ENCODE measurements around the gene PSTPIP2.
"Not testable (repeated sequence)": the region's sequence is repeated elsewhere in the genome, so short reads cannot be mapped to it uniquely, and the experiment has no call there.

The PSTPIP2 gene, protein sequence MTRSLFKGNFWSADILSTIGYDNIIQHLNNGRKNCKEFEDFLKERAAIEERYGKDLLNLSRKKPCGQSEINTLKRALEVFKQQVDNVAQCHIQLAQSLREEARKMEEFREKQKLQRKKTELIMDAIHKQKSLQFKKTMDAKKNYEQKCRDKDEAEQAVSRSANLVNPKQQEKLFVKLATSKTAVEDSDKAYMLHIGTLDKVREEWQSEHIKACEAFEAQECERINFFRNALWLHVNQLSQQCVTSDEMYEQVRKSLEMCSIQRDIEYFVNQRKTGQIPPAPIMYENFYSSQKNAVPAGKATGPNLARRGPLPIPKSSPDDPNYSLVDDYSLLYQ

DNA sequence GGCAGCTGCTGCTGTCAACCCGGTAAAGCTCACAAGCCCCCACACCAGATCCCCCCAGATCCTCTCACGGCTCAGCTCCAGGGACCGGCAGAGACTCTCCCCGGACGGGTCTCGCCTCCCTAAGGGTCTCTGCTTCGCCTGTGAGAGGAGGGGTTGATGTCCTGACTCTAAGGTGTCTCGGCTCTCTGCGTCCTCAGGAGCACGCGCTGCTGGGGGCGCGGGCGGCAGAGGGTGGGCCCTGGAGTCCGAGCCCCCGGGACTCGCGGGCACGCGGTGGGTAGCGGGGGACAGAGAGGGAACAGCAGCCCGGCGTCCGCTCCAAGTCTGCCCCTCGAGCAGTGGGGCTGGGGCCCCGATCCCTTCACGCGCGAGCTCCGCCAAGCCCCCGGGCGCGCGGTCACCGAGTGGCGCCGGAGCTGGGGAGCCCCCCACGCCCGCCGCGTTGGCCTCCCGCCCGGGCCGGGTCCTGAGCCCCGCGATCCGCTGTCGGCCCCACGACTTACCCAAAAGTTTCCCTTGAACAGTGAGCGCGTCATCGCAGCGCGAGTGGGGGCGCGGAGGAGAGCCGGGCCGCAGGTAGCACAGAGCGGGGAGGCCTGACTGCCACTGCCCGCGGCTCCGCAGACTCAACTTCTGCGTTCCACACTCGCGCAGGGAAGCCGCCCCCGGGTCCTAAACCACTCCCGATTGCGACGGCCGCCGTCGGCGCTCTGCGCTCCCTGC lies at the start of gene PSTPIP2:
PSTPIP2 (minus strand) TSS at position 608 of the 723 bp plus-strand sequence; CDS start at position 536, 72 bp downstream.
- DNase-seq: no peak

DNA sequence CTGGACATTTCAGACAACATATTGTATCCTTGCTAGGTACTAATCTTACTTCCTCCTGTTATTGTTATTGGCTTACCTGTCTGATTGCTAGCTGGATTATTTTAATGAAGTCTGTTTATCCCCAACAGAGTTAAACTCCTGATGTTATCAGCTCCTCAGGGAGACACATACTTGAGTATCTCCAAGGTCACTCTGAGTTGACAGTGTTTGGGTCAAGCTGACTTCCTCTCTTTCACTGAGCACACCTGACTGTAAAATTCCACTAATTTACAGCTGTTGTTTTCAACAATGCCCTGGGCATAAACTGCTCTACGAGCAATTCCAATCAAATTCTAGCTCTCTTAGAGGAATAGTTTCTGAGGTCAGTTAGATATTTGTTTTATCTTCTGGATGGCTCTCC lies 41.7 kb upstream of the PSTPIP2 start:
- DNase-seq: no peak

DNA sequence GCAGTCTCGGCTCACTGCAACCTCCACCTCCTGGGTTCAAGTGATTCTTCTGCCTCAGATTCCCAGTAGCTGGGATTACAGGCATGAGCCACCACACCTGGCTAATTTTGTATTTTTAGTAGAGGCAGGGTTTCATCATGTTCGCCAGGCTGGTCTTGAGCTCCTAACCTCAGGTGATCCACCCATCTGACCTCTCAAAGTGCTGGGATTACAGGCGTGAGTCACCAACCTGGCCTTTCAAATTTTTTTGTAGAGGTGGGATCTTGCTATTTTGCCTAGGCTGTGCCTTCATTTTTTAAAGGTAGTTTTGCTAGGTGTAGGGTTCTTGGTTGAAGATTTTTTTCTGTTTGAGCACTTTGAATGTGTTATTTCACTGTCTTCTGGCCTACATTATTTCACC lies 38.3 kb upstream of the PSTPIP2 start:
- DNase-seq: no peak

DNA sequence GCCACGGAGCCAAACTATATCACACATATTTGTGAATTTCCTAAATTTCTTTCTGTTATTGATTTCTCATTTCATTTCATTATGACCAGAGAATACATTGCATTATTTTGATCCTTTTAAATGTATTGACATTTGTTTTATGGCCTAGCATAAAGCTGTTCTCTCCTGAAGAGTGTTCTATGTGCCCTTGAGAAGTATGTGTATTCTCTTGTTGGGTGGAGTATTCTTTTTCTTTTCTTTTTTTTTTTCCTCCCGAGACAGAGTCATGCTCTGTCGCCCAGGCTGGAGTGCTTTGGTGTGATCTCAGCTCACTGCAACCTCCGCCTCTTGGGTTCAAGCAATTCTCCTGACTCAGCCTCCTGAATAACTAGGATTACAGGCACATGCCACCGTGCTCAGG lies 37.3 kb upstream of the PSTPIP2 start:
- no peak for DNase-seq

DNA sequence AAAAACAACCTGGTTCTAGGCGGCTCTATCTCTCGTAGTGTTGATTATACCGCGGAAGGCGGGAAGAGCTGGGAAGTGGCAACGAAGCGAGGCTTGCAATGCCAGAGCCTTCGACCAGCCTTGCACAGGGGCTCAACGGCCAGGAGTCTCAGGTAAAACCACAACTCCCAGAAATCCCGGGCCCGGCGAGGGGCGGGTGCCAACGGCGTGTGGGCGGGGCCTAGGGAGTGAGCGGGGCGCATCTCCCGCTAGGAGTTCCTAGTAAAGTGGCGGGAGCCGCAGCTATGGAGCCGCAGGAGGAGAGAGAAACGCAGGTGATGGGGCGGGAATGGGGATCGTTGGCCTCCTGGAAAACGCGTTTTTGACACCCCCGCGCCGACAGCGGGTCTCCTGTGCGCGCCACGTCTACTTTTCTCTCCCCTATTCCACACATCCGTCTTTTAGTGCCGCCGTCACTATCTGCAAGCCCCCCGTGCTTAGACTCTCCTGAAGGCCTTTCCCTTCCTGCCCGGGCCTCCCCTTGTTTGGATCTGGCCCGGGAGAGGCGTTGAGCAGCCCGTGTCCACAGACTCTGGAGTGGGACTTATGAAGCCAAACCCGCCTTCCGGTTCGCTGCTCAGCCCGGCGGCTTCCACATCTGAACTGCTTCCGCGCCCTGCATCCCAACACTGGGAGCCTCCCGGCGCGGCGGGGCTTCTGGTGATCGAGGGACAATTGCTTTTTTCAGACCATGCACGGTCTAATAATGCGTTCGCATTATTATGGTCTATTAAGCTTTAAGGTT lies 32.3 kb upstream of the PSTPIP2 start, which contains the start of gene HAUS1:
HAUS1 (plus strand) TSS at position 258 of the 784 bp plus-strand sequence; CDS start at position 285, 27 bp downstream.
- peak; percentile 51 for DNase-seq

DNA sequence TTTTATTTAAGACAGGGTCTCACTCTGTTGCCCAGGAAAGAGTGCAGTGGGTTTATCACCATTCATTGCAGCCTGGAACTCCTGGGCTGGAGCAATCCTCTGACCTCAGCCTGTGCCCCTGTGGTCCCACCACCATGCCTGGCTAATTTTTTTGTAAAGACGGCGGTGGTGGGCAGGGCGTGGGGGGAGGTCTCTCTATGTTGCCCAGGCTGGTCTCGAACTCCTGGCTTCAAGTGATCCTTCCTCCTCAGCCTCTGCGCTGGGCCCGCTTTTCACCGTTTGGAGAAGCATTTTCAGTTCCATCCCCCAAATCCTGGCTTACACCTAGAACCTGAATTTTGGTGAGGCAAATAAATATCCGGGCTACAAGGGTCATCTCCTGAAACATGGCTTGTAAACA lies 27.4 kb upstream of the PSTPIP2 start:
- DNase-seq: no peak

DNA sequence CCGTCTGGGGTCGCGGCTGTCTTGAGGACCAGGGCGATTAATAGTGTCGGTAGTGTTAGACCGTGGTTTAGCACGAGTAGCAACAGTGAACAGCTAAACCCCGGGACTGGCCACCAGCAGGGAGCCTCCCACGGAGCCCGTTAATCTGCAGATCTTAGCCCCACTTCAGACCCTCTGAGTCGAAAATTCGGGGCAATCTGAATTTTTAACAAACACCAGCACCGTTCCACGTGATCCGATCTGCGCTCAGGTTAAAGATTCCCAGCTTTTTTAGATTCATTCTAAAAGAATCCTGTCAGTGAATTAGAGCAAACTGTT lies 26.5 kb upstream of the PSTPIP2 start:
- no peak for DNase-seq

DNA sequence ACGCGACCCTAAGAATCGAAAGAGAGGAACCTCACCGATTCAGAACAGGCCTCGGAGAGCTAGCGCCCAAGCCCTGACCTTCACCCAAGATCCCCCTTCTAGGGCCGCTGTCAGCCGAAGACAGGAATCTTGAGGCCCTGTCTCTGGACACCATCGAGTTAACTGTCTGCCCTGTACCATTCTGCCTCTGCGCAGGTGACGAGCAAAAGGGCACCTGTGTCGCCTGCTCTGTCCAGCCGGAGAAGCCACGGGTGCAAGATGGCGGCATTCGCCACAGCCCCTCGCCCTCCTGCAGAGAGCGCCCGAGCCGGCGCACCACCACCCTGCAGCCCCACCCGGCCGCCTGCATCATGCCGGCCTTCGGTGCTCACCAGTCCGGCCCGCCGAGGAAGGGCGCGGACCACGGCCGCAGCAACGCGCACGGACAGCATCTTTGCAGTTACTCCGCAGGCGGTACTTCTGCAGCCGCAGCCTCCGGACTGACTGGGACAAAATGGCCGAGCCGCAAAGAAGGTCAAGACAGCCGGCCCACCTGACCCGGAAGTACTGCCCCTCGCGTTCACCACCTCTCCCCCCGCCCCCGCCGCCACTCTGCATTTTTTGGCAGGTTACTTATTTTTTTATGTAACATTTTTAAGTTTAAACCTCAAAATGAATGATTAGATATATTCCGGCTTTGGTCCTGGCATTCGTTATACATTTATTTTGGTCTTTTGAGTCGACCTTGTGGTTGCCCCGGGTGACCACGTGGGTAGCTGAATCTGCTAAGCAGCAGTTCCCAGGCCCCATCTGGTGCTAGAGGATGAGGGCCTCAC lies 25.9 kb upstream of the PSTPIP2 start, which contains the start of gene ATP5F1A:
ATP5F1A (minus strand) TSS at position 496 of the 815 bp plus-strand sequence; CDS start at position 431, 65 bp downstream.
- DNase-seq: no peak

DNA sequence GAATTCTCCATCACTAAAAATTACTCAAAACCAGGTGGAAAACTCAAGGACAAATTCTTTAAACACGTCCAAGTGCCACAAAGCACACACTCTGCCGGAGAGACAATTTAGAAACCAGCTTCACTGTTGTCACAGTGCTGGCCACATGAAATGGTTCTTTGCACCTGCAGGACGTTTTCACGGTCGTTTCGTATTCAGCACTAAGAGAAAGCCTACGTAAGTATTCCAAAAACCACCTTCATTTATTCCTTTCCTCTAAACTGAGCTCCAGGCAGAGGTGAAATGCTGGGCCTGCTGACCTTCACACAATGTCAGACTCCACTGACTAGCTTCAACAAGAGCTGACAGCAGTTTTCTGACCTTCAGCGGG lies 25.4 kb upstream of the PSTPIP2 start:
- DNase-seq: no peak

DNA sequence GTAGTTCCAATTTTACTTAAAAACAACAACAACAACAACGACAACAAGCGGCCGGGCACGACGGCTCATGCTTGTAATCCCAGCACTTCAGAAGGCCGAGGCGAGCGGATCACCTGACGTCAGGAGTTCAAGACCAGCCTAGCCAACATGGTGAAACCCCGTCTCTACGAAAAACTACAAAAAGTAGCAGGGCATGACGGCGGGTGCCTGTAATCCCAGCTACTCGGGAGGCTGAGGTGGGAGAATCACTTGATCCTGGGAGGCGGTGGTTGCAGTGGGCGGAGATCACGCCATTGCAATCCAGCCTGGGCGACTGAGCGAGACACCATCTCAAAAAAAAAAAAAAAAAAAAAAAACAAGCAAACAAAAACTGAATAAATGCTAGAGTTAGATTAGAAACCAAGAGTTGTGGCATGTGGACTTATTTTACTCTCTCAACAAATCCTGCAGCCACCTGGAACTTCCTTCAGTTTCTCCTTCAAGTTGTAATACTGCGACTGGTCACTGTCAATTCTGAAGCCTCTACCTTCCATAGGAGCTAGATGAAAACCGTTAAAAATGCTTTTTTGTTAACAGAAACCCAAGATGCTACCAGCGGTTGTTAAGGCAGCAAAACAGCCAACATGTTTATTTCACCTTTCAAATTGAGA lies 24.7 kb upstream of the PSTPIP2 start:
- DNase-seq: no peak

DNA sequence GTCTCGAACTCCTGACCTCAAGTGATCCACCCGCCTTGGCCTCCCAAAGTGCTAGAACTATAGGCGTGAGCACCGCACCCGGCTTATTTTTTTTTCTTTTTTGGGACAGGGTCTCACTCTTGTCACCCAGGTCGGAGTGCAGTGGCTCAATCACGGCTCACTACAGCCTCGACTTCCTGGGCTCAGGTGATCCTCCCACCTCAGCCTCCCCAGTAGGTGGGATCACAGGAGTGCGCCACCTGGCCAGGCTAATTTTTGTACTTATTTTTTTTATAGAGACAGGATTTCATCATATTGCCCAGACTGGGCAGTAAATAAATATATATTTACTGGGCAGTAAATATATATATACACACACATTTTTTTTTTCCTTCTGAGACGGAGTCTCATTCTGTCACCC lies 23.5 kb upstream of the PSTPIP2 start:
- DNase-seq: no peak

DNA sequence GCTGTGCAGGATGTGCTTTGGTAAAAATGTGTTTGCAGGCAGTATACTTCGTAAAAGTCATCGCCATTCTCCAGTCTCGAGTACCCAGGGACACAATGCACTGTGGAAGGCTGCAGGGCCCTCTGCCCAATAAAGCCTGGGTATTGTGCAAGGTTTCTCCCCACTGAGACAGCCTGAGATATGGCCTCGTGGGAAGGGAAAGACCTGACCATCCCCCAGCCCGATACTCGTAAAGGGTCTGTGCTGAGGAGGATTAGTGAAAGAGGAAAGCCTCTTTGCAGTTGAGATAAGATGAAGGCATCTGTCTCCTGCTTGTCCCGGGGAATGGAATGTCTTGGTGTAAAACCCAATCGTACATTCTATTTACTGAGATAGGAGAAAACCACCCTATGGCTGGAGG lies 16.4 kb upstream of the PSTPIP2 start:
- DNase-seq: not testable (repeated sequence)

DNA sequence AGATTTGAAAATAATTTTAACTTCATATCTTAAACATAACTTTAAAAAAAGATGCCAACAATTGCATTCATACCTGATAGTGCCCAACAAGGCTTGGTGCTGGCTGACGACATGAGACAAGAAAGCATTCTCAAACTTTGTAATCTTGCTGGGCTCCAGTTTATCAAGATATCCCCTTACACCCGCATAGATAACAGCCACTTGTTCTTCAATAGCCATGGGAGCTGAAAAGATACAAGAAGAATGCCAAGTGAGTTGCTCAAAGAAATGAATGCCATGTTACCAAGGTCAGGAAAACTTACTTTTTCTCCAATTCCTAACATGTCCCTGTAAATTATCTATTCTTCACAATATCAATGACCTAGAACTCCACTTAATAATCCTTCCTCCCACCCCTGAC lies 12.4 kb upstream of the PSTPIP2 start:
- DNase-seq: no peak

DNA sequence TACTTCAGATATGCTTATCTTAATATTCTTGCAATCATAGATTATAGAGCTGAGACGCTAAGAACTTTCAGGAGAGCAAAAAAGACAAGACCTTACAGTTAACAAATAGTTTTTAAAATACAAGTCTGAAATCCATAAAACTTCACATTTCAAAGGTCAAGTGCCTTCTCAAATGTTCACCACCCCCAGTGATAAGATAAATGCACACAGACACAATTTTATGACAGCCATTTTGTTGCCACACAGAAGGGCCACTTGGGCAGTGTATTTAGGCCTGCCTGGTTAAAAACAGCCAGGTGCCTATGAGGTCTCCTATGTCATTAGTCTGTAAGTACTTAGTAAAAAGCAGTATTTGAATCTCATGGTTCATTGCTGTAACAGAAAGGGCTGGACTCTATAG lies 8.1 kb upstream of the PSTPIP2 start:
- no peak for DNase-seq

DNA sequence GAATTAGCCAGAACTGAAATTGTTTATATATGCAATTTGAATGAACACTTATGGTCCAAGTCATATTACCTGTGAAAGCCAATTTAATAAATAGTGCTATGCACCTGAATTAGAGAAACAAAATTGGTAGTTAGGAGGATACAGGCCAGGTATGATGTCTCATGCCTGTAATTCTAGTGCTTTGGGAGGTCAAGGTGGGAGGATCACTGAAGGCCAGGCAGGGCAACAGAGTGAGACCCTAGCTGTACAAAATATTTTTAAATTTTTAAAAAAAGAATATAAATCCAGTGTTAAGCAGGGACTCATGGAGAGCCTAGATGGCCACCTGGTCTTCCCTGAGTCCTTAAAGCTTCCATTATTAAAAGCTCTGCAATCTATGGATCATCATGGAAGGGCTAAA lies 7.3 kb upstream of the PSTPIP2 start:
- no peak for DNase-seq

DNA sequence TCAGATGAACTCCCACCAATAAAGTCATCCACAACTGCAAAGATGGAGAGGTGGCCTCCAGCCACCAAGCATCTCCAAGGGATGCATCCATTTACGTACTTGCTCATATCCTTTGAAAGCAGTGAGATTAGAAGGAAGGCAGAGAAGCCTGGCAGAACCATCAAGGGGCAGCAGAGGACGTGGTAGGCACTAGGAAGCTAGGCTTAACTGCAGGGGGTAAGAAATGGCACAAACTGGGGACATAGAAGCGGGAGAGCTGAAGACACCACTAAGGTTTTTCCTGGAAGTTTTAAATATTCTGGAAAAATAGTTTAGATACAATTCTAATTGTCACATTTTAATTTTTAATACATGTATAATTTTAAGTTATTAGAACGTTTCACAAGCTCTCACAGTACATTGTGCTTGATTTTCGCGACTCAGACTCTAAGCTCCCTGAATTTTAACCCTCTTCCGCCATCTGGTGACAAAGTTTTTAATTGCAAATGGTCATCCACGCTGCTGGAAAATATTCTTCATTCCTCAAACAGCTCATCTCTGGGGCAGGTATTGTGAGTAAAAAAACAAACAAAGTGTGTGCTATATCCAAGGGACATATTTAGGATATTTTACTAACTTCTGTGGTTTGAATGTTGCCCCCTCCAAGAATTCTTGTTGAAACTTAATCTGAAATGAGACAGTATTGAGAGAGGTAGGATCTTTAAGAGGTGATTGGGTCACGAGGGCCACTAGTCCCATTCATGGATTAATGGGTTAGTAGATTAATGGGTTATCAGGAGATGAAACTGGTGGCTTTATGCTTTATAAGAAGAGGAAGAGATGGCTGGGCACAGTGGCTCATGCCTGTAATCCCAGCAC lies 1.6 kb upstream of the PSTPIP2 start:
- DNase-seq: no peak

DNA sequence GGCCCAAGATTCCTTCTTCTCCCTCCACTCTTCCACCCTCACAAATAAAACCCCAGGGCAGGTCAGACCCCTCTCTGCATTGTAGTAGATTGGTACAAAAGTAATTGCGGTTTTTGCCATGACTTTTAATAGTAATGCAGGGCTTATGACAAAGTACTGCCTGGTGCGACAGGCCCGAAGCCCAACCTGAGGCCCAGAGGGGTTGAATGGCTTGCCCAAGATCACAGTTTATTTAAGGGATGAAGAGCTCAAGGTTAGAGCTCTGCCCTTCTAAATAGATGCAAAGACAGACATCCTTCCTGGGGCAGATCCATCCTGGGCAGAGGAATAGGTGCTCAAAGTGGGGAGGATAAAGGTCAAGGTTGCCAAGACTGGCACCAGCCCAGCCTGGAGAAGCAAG lies 899 bp upstream of the PSTPIP2 start:
- no peak for DNase-seq

DNA sequence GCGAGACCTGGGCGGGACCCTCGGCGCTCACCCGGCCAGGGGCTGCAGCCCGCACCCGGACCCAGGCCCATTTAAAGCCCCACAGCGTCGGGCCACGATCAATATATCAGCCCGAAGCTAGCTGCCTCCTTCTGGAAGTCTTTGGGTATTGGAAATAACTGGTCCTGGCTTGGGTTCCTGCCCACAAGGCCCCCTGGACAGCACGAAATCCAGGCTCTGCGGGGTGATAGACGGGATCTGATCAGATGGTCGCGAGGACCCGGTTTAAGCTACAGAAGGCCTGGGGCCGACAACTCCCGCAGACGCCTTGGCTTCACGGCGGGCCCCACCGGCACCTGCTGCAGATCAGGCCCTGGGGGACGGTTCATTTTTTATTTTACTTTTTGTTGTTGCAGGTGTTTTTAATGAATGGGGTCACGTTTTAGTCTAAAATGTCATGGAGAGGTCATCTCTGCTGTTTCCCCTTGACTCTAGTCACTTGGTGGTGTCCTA lies 362 bp upstream of the PSTPIP2 start:
- no peak for DNase-seq

DNA sequence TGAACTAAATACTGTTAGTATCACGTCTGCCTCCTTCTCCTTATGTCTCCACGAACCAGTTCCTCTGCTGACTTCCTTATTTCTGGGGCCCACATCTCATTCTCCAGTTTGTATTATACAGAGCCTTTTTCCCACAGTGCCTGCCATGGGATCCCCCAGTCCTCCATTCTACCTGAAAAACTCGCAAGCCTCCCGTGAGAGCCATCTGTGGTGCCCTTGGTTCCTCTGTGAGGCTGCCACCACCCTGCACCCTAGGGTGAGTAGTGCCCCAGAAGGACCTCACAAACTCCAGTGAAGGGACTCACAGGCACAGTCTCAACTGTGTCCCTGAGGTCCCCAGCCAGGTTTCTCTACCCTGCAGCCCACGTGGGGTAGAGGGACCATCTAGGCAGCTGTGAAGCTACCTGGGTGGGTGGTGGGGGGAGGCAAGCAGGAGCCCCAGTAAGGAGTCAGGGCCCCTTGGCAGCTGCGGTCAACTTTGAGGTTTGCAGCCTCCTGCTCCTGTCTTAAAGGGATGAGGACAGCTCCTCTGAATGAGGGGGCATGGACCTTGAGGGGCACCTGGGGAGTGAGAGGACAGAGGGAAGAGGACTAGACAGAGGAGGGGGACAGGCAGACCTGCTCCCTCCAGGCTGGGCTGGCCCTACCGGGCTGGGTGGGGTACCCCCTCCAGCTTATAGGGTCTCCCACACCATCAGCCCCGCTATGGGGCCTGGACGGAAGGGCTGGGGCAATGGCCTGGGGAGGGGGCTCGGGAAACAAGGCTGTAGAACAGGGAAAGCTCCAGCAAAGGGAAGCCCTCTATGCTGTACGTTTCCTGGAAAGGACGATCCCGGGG lies 1.0 kb downstream of the PSTPIP2 start:
- DNase-seq: no peak

DNA sequence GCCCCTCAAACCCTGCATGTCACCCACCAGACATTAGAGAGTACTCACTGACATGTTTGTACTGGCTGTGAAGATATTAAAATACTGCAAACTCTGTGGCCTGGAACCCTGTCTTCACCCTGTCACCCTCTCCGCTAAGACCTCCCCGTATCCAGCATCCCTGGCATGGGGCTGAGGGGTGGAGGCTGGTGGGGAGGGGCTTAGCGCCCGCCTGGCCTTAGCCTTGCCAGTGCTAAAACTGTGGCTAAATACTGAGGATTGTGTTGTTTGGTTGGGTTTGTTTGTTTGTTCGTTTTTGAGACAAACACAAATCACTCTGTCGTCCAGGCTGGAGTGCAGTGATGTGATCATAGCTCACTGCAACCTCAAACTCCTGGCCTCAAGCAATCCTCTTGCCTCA lies 1.8 kb downstream of the PSTPIP2 start:
- DNase-seq: no peak

All from NCI-H1436 treated with DMSO at 0.1 percent for 48 hours (cell line).